Omental fat pad (tissue), 4 donors: ENCODE data around the gene NPHP1. TPM values are rescaled to one million over a fixed set of nuclear protein-coding genes. Genes with fewer than 3 reads are reported as not detected.
"Not testable (repeated sequence)": the region's sequence is repeated elsewhere in the genome, so short reads cannot be mapped to it uniquely, and the experiment has no call there.

ENCODE experiments used
- ATAC-seq: fragments of 150-250 bp; one replicate; pipeline ENCODE4 v1.9.1; 2016; ENCODE audit warnings: mild to moderate bottlenecking, moderate library complexity; ENCODE audit not compliant: low FRiP score
- DNase-seq: peaks from one replicate; pipeline ENCODE4 v3.0.0-alpha.2; 2019; ENCODE audit warnings: low spot score
- CTCF ChIP-seq, 3 donors: fragments of 450-650 bp; IDR thresholded peaks; one replicate each; pipeline ENCODE4 v1.5.1; 2016 to 2017; ENCODE audit warnings: antibody characterized with exemption in 3 of 3, mild to moderate bottlenecking in 3 of 3, moderate library complexity in 2 of 3
- total RNA-seq, 4 donors: library from RNA; depleted of rRNA; stranded (reverse); fragments of >200 nt; gene quantifications; one replicate each; pipeline ENCODE4 v1.1.0, GENCODE V29; 2016

The NPHP1 gene
- total RNA-seq, result 1 to 10 TPM; 2.4 to 7.4 (median 3.7) TPM

- ATAC-seq, result peak; percentile 94
- TF ChIP-seq CTCF (IDR thresholded peaks at IDR 0.05), result no peak
- peak; percentile 74 for DNase-seq
Observed at GRCh38 chr2:110204408-110205385, at the start of gene NPHP1. TSS of gene NPHP1 (minus strand) at chr2:110205013. CDS start at chr2:110204968, 45 bp downstream.

DNA sequence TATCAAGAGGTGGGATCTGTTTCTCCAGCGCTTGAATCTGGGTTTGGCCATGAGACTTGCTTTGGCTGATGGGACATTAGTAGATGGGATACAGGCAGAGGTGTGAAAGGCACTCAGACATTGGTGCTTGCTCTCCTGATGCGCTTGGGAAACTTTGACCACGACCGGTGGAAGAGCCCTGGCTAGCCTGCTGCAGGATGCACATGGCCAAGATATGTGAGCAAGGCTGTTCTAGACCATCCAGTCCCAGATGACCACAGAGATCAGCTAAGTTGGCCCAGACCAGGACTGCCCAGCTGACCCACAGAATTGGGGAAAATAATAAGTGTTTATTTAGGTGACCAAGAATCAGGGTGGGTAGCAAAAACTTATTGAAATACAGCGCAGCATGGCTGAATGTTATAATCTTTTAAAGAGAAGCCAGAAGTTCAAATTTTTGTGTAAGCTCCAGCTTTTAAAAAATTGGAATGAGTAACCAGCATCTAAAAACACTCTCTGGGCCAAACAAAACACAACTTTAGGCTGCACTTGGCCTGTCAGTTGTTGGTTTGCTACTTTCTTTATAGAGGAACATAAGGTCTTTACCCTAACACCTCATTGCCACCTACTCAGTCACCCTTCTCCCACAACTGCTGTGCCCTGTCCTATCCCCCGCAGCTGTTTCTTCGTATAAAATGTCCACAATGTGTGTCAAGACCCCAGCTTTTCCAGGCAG lies 43.4 kb upstream of the NPHP1 start:
- not testable (repeated sequence) for ATAC-seq, DNase-seq

DNA sequence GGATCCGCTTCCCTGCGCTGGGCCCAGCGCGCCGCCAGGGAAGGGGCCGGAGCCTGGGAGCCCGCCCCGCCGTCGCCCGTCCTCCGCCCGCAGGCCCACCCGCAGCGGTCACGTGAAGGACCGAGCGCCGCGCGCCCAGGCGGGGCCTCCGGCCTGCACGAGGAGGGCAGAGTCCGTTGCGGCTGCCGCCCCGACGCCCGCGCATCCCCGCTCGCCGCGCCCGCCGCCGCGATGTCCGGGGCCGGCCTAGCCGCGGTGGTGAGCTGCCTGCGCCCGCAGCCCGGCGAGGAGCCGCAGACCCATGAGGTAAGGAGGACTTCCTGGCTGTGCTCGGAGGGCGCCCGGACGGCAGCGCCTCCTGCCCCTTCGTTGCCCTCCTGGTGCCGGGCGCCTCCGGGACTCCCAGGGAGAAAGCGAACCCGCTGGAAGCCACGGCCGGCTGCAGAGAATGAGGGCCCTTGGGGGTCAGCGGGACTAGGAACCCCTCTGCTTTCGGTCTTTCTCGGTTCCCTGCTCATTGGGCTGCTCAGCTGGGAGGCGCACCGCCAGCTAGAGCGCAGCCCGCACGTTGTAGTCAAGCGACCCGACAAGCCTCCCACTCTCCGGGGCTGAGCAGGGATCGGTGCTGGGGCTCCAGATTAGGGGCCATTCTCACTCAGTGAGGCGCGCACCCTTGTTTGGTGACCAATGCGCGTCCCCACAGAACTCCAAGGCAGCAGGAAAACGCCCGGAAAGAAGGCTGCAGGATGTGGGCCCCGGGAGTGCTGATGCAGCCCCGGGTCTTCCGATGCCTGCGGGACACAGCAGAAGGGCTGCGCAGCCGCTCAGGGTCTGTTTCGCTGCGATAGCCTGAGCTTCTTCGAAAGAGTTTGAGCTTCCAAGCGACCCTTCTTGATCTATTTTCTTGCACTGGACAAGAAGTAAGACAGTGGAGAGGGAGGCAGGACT lies 40.9 kb upstream of the NPHP1 start:
- peak; percentile 65 for ATAC-seq
- DNase-seq, result not testable (repeated sequence)

- ATAC-seq, DNase-seq: not testable (repeated sequence)
Observed at GRCh38 chr2:110243283-110243682, 38.5 kb upstream of the NPHP1 start.

GRCh38 chr2:110234514-110234913 lies 29.7 kb upstream of the NPHP1 start:
- not testable (repeated sequence) for ATAC-seq, DNase-seq

GRCh38 chr2:110229886-110230285 lies 25.1 kb upstream of the NPHP1 start:
- DNase-seq, ATAC-seq: not testable (repeated sequence)

- not testable (repeated sequence) for DNase-seq, ATAC-seq
Observed at GRCh38 chr2:110222626-110223025, 17.8 kb upstream of the NPHP1 start.

GRCh38 chr2:110221938-110222337 lies 17.1 kb upstream of the NPHP1 start:
- ATAC-seq, result no peak
- no peak for TF ChIP-seq CTCF (IDR thresholded peaks at IDR 0.05)
- no peak for DNase-seq

- no peak for TF ChIP-seq CTCF (IDR thresholded peaks at IDR 0.05)
- ATAC-seq, result no peak
Observed at GRCh38 chr2:110220190-110220564, 15.4 kb upstream of the NPHP1 start.

More at GRCh38 chr2:110220190-110220564, 15.4 kb upstream of the NPHP1 start:
- DNase-seq, result no peak
